ENCODE results near the gene SAA4.
"Not testable (repeated sequence)": the region's sequence is repeated elsewhere in the genome, so short reads cannot be mapped to it uniquely, and the experiment has no call there.

Gene SAA4

GRCh38 chr11:18246379-18247190, 10.0 kb upstream of the SAA4 start:
- not testable (repeated sequence) for DNase-seq (ENCODE audit: low spot score)

- no peak for DNase-seq (ENCODE audit: low spot score)
Measured at GRCh38 chr11:18245396-18245795, 8.8 kb upstream of the SAA4 start.

- peak; percentile 73 for DNase-seq (ENCODE audit: low spot score)
Measured at GRCh38 chr11:18243783-18244362, 7.3 kb upstream of the SAA4 start.

GRCh38 chr11:18239655-18240054, 3.1 kb upstream of the SAA4 start:
- DNase-seq (ENCODE audit: low spot score): no peak

DNA sequence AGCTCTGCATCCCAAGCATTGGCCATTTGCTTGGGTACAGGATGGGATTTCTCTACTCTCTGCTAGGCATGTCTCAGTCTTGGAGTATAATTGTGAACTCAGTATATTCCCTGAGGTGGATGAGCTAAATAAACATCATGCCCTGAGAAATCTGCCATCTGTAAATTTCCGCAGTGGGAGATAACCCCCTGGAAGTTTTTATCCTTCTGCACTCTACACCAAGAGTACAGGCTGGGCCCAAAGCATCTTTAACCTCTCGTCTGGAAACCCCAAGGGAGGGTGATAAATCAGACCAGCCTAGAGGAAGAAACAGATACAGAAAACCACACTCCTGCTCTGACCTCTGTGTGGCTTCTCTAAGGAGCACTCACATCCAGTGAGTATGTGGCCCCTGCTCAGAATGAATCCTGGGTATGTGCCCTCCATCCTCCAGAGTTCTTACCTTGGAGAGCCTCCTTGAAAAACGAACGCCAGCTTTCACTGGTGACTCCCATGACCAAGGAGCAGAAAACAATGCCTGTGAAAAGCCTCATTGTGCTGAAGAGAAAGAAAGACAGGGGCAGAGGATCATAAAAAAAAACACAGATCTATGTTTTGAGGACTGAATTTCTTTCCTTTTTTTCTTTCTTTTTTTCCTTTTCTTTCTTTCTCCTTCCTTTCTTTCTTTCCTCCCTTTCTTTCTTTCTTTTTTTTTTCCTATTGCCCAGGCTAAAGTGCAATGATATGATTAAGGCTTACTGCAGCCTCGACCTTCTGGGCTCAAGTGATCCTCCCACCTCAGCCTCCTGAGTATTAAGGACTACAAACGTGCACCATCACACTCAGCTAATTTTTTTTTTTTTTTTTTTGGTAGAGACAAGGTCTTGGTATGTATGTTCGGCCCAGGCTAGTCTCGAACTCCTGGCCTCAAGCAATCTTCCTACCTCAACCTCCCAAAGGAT, 938 bp downstream of the SAA4 start:
- no peak for DNase-seq (ENCODE audit: low spot score)

GRCh38 chr11:18233912-18234311, 2.7 kb downstream of the SAA4 start:
- DNase-seq (ENCODE audit: low spot score): no peak

- DNase-seq (ENCODE audit: low spot score): no peak
Measured at GRCh38 chr11:18230859-18231258, 5.7 kb downstream of the SAA4 start.

DNA sequence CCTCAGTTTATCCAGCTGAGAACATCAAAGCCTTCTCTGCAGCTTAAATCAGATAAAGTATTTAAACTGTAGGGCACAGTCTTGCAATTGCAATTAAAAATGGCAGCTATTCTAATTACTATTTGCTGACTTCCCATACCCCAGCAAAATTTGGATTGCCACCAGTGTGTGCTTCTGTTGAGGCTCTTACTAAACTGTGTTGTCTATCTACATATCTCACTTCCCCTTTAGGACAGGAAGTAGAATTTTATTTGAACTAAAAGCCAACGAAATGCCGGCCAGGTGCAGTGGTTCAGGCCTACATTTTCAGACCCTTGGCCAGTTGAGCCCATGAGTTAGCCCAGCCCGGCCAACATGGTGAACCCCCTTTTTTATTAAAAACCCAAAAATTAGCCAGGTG, 7.1 kb downstream of the SAA4 start:
- DNase-seq (ENCODE audit: low spot score): no peak

DNA sequence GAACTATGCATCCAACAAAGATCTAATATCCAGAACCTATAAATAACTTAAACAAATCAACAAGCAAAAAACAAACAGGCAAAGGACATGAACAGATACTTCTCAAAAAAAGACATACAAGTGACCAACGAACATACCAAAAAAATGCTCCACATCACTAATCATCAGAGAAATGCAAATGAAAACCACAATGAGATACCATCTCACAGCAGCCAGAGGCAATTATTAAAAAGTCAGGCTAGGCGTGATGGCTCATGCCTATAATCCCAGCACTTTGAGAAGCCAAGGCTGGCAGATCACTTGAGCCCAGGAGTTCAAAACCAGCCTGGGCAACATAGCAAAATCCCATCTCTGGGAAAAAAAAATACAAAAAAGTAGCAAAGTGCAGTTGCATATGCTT, 10.7 kb downstream of the SAA4 start:
- no peak for DNase-seq (ENCODE audit: low spot score)

DNA sequence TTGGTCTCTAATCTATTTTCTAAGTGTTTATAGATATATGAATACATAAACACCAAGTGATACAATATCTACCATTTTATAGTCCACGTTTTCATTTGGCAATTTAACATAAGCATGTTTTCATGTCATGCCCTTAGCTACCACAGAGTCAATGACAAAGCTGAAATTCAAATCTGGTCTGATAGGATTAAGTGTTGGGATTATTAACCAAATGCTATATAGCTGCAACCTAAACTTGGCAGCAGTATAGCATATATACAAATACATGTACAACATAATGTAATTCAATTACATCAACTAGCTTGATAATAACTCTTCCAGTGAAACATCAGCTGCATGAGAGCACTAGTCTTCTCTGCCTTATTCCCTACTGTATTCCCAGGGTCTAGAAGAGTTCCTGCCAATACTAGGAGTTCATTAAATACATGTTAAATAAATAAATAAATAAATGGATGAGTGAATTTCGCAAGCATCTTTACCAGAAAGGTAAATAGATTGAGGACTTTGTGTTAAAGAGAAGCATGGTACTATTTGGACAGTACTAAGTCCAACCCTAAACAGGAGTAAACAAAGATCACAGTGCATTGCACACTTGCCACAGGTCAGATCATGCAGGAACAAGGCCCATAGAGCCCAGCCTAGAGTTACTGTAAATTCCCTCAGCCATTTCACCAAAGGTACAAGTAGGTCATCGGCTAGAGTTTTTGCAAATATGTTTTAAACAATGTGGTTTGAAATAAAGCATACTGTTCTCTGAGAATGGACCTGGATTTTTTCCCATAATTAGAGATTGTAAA, 12.8 kb downstream of the SAA4 start:
- no peak for DNase-seq (ENCODE audit: low spot score)

GRCh38 chr11:18222814-18223421, 13.7 kb downstream of the SAA4 start:
- no peak for DNase-seq (ENCODE audit: low spot score)

DNA sequence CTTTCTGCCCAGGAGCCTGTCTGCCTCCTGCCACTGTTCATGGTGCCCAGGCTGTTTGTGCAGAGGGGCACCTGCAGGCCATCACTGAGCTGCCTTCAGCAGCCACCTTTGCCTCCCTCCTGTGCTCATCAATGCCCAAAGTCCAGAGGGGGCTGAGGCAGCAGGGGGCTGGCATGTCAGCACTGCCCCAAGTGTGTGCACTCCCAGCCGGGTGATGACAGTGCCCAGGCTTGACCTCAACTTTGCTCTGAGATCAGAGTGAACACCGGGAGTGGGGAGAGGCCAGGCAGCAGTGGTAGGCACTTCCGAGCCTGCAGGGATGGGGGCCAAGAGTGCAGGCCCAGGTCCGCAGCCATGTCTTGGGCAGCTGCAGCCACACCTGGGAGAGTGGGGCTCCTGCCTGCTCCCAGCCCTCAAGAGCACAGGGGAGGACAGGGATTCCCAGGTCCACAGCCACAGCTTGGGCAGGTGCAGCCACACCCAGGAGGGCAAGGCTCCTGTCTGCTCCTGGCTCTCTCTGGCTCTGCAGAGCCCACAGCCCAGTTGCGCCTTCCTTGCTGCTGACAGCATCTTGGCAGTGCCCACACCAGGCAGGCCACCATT, 15.2 kb downstream of the SAA4 start:
- DNase-seq (ENCODE audit: low spot score): no peak

DNA sequence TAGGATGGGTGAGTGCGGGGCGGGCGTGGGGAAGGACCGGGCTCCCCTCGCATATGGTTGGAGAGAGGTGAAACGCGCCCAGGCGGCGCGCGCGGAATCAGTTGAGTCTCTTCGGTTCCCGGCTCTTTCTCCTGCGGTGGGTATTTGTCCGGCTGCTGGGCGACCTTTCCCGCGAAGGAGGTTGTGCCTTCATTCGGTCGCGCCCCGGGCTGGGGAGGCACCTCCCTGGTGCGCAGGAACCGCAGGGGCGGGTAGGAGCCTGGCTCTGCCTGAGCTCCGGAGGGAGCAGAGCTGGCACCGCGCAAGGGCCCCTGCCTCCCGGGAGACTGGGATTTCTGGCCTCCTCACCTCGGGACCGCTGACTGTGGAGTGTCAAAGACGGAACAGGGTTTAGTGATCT, 27.5 kb downstream of the SAA4 start:
- no peak for DNase-seq (ENCODE audit: low spot score)

GRCh38 chr11:18204771-18205170, 31.8 kb downstream of the SAA4 start:
- no peak for DNase-seq (ENCODE audit: low spot score)

- no peak for DNase-seq (ENCODE audit: low spot score)
Measured at GRCh38 chr11:18204220-18204619, 32.4 kb downstream of the SAA4 start.

GRCh38 chr11:18203723-18204122, 32.9 kb downstream of the SAA4 start:
- DNase-seq (ENCODE audit: low spot score): peak; percentile 59

GRCh38 chr11:18197738-18198137, 38.9 kb downstream of the SAA4 start:
- not testable (repeated sequence) for DNase-seq (ENCODE audit: low spot score)

DNA sequence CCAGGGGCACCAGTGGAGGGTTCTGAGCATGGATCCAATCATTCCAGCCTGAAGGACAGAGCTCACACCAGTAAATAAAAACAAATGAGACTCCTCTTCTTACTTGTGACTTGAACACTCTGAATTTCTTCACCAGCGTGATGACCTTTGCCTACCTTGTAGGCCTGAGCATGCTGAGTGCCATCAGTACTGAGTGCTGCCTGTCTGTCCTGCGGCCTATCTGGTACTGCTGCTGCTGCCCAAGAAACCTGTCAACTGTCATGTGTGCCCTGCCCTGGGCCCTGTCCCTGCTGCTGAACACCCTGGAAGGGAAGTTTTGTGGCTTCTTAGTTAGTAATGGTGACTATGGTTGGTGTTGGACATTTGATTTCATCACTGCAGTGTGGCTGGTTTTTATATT, 40.1 kb downstream of the SAA4 start:
- DNase-seq (ENCODE audit: low spot score): no peak

- no peak for DNase-seq (ENCODE audit: low spot score)
Measured at GRCh38 chr11:18193010-18193409, 43.6 kb downstream of the SAA4 start.

- peak; percentile 69 for DNase-seq (ENCODE audit: low spot score)
Measured at GRCh38 chr11:18191376-18191775, 45.2 kb downstream of the SAA4 start.
